CD4-positive, alpha-beta T cell treated with Interleukin-1 beta for 1 hour (primary cell): ENCODE measurements around the gene POU2F2.

Source experiments
- DNase-seq, 2 donors: peaks; one replicate each; pipeline ENCODE4 v3.0.0-alpha.2; 2020 to 2022

Gene POU2F2

GRCh38 chr19:42154471-42155323, 22.5 kb upstream of the POU2F2 start:
- no peak for DNase-seq

GRCh38 chr19:42153672-42154433, 21.6 kb upstream of the POU2F2 start:
- DNase-seq, result no peak

DNA sequence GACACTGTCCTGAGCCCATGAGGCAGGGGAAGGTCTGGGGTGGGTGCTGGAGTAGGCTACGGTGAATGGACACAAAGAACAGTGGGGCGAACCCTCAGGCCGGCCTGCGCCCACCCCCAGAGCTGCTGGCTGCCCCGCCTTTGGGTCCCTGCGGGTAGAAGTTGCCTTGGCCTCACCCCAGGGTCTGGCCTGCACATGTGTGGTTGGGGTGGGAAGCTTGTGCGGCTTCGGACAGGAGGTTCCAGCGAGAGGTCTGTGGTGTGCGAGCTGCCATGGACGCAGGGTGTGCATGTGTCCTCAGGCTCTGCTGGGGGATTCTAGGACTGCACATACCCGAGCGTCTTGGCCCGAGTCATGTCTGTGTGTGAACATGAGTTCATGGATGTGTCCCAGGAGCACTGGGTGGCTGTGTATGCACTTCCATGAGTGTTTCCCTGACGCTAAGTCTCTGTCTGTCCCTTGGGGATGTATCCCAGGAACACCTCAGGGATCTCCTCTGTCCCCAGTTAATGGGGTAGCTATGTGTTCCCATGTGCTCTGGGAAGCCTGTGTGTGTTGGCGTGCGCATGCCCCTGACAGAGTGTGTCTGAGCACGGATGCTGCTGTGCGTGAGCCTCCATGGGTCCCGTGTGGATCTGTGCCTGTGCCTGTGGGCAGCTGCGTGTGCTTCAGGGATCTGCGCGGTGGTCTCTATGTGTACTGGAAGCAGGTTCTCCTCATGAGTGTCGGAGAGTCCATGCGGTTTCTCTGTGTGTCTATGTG, 20.8 kb upstream of the POU2F2 start:
- no peak for DNase-seq

- DNase-seq, result no peak
These were observed 19.8 kb upstream of the POU2F2 start for GRCh38 chr19:42151782-42152684.

DNA sequence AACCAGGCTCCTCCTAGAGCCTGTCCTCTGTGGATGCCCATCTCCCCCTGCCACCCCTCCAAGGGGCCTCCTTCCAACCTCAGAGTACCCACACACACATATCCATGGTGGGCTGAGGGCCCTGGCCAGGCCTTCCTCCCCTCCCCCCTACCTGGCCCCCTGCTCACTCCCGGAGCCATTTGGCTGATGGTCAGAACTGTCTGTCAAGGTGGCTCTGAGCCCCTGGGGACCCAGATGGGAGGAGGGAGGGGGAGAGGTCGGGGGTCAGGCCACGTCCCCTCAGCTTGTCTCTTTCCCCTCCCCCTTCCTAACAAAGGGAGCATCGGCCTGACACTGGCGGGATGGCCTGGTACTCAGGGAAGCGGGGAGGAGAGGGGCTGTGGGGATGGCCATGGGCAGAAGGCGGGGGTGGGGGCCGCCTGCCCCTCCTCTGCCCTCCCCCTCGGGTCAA, 18.7 kb upstream of the POU2F2 start:
- DNase-seq, result no peak

- no peak for DNase-seq
These were observed 18.1 kb upstream of the POU2F2 start for GRCh38 chr19:42150364-42150763.

GRCh38 chr19:42149447-42150202, 17.4 kb upstream of the POU2F2 start:
- no peak for DNase-seq

DNA sequence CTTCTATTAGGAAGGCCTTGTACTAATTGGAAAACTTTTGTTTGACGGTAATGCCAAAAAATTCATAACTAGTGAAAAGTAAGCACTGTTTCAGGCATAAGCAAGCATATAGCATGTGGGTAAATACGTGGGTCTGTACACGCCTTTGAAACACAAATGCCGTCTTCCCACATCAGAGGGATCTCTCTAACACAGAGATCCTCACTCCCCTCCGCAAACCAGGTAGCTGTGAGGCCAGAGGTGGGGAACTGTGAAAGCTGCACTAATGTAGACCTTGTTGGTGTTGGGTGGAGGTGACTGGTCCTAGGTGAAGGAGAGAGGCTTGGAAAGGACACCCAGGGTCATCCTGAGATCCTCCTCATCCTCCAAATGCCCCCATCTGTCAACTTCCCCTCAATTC, 16.0 kb upstream of the POU2F2 start:
- DNase-seq, result peak in 1 of 2 donors; percentile 18

DNA sequence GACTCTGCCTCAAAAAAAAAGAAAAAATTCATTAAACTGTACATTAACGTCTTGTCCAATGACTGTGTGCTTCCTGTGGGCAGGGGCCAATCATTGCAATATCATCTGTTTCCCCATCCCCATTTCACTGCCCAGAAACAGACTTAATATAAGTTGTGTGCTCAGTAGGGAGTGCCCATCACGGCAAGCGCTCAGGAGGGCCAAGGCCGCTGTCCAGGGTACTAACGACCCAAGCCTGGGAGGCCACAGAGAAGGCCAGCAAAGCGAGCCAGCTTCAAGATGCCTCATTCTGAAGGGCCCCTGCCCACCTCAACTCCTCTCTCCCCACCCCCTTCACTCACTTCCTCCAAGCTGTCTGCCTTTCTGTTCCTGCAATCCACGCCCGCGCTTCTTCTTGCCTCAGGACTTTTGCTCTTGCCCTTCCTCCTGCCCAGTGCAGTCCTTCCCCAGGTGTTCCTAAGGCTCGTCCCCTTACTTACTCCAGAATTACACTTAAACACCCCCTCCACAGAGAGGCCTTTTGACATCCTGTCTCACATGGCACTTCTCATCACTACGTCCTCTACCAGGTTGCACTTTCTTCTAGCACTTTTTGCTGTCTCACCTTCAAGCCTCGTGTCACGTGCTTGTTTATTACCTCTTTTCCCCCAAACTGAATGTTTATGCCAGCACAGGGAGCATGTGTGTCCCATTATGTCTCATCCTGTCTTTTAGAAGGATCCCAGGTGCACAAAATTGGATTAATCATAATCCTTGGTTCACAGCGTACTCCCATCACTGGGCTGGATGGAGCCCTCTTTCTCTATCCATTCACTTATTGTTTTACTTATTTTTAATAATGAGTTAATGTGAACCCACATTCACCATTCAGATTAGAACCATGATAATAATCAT, 11.3 kb upstream of the POU2F2 start:
- no peak for DNase-seq

GRCh38 chr19:42140125-42140754, 8.0 kb upstream of the POU2F2 start:
- DNase-seq, result peak in 1 of 2 donors; percentile 31

GRCh38 chr19:42134535-42135070, 2.4 kb upstream of the POU2F2 start:
- DNase-seq, result no peak

- peak; percentile 85 to 90 for DNase-seq
These were observed 744 bp upstream of the POU2F2 start for GRCh38 chr19:42132851-42133528.

- no peak for DNase-seq
These were observed 857 bp downstream of the POU2F2 start for GRCh38 chr19:42131149-42132029.

GRCh38 chr19:42130254-42130573, 2.0 kb downstream of the POU2F2 start:
- DNase-seq, result no peak

GRCh38 chr19:42129399-42130253, 2.6 kb downstream of the POU2F2 start:
- peak in 1 of 2 donors; percentile 78 for DNase-seq

DNA sequence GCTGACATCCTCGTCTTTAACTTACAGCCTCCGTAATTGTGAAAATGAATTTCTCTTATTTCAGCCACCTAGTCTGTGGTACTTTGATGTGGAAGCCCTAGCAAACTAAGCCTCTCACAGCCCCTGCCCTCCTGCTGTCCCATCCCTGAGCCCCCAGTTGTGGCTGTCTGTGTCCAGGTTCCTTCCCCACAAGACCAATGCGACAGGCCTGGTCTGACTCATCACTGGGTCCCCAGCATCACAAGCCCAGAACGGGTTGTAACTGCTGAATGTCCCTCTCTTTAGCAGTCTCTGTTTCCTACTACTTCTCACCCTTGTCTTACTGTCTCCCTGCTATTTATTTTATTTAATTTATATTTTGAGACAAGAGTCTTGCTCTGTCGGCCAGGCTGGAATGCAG, 5.7 kb downstream of the POU2F2 start:
- peak in 1 of 2 donors; percentile 26 for DNase-seq

GRCh38 chr19:42125536-42125935, 6.7 kb downstream of the POU2F2 start:
- no peak for DNase-seq
